Measurements from ENCODE around the gene DPYD.

Gene DPYD

DNA sequence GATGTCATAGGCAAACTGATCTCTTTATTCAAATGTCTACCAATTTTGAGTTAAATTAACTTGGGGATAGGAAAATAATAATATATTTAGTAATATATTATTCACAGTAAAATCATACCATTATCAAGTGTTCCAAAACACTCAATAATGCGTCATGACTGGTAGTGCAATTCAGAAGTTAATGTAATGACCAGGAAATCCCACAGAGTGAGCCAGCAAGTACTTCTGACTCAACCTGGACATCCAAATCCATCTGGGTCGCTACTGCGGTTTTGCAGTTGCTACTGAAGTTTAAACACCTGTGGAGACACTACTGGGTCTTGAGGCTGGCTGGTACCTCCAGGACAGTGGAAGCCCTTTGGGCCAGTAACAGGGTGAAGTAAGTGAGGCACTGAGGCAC, 44.8 kb downstream of the DPYD start:
- H3K4me3 ChIP-seq (ENCODE audit: low read depth, low read length), result no peak overlapping the region
- TF ChIP-seq, protein P1, sequence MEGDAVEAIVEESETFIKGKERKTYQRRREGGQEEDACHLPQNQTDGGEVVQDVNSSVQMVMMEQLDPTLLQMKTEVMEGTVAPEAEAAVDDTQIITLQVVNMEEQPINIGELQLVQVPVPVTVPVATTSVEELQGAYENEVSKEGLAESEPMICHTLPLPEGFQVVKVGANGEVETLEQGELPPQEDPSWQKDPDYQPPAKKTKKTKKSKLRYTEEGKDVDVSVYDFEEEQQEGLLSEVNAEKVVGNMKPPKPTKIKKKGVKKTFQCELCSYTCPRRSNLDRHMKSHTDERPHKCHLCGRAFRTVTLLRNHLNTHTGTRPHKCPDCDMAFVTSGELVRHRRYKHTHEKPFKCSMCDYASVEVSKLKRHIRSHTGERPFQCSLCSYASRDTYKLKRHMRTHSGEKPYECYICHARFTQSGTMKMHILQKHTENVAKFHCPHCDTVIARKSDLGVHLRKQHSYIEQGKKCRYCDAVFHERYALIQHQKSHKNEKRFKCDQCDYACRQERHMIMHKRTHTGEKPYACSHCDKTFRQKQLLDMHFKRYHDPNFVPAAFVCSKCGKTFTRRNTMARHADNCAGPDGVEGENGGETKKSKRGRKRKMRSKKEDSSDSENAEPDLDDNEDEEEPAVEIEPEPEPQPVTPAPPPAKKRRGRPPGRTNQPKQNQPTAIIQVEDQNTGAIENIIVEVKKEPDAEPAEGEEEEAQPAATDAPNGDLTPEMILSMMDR (IDR thresholded peaks at IDR 0.05; ENCODE audit: borderline replicate concordance, insufficient read depth, low read depth, low read length), result no peak

DNA sequence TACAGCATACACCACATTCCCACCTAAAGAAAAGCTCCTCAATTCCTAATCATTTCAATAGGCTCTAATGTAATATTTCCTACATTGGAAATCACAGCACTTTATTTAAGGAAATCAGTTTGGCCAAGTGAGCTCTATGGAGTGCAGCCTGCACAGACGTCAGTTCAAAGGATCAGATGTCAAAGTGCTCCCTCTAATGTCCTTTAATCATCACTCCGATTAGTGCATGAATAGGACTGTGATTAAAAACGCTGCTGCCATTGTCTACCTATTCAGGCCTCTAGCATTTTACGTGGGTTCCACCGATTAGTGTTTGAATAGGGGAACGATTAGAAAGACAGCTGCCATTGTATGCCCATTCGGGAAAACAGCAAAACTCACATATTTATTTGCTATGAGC, 50.2 kb downstream of the DPYD start:
- TF ChIP-seq, protein P1 (IDR thresholded peaks at IDR 0.05; ENCODE audit: borderline replicate concordance, insufficient read depth, low read depth, low read length), result no peak
- H3K4me3 ChIP-seq (ENCODE audit: low read depth, low read length), result no peak overlapping the region

DNA sequence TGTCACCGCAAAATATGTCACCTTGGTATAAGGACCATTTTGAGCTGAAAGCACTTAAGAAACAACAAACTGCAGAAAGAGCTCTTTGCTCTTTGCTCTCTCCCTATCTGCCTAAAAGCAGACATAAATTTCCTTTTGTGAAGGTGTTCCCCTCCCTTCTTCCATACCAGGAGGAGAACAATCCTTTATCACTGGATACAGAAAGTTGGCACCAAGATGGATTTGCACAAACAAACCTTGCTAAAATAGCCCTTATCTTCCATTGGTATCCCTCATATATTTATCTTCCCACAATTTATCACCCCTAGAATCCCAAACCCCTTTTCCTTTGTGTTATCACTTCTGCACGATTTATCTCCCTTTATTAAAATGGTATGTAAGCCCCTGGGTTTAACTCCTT, 51.4 kb downstream of the DPYD start:
- TF ChIP-seq, protein P1 (IDR thresholded peaks at IDR 0.05; ENCODE audit: borderline replicate concordance, insufficient read depth, low read depth, low read length), result no peak
- H3K4me3 ChIP-seq (ENCODE audit: low read depth, low read length), result no peak overlapping the region

DNA sequence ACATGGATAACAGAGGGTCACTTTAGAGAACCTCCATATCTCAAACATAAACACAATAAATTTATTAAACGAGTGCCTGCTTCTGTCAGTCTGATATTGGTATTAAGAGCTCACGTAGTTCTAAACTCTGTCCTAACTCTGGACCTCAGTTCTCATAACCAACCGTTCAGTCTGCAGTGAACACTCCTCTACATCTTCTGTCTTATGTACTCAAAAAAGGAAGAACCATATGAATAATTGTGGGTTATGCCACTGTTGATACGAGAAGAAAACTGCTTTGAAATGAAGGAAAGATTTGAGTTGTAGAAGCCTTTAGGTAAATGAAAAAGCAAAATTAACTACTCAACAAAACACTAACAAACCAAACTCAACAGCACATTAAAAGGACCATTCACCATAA, 53.7 kb downstream of the DPYD start:
- TF ChIP-seq, protein P1 (IDR thresholded peaks at IDR 0.05; ENCODE audit: borderline replicate concordance, insufficient read depth, low read depth, low read length), result no peak
- no peak overlapping the region for H3K4me3 ChIP-seq (ENCODE audit: low read depth, low read length)

DNA sequence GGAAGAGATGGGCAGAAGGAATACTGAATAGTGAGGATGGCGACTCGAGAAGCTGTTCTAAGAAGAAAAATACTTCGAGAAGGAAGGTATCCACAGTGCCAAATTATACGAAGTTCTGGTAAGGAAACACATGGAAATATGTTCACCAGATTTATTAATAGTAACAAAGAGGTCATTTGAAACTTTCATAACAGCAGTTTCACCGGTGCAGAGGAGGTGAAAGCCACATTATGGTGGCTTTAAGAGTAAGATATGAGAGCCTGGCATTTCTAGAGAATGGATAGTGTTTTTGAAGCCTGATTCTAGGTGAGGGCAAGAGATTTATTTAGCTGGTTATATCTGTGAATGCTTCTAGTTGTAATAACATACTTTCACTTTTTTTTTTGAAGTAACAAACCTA, 56.2 kb downstream of the DPYD start:
- no peak overlapping the region for H3K4me3 ChIP-seq (ENCODE audit: low read depth, low read length)
- TF ChIP-seq, protein P1 (IDR thresholded peaks at IDR 0.05; ENCODE audit: borderline replicate concordance, insufficient read depth, low read depth, low read length), result no peak

DNA sequence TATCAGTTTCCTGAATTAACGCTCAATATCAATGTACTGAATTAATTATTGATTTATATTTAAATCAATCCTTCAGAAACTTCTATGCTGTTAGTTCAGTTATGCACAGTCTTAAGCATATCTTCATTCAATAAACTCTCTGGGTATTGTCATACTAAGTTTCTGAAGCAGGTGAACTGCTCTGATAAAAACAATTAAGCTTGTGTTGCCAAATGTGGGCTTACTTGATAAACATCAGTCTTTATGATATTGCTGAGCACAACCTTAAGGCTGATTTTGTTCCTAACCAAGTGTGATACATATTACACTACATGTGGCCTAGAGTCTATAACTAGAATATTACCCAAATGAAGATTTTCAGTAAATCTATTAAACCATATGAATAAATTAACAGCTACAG, 67.6 kb downstream of the DPYD start:
- TF ChIP-seq, protein P1 (IDR thresholded peaks at IDR 0.05; ENCODE audit: borderline replicate concordance, insufficient read depth, low read depth, low read length), result no peak

DNA sequence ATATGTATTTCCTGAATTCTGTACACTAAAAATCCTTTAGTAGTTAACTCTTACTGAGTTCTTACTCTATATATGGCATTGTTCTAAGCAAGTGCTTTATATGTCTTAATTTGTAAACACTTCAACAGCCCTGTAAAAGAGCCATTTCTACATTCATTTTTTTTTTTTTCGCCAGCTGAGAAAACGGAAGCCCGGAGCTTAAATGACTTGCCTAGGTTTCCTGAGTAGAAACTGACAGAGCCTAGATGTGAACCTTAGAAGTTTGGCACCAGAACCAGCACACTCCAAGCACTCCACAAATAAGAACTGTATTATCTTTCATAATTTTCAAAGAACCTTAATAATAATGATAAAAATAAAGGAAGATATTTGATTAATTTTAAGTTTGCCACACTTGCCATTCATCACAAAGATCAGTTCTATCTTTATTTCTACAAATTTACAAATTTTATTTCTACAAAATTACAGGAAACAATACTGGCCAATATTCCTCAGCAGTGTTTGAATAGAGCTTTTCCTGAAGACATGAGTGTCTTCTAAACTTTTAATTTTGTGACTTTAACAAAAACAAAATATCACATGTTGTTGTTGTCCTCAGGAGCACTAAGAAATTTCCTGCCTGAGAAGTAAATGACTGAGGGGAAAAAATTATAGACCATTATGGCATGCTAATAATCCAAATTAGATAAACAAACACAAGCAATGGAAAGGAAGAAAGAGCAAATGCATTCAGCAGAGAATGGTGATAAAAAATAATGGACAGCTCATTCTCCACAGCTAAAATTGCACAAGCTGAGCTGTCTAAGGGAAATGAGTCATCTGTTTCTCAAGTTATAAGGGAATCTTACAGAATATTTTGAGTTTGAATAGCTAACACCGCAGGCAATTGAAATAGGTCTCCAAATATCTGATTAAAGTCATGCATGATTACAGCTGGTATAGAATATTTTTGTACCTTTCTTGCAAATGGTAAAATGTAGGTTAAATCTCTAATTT, 71.2 kb downstream of the DPYD start:
- TF ChIP-seq, protein P1 (IDR thresholded peaks at IDR 0.05; ENCODE audit: borderline replicate concordance, insufficient read depth, low read depth, low read length), result no peak
- no peak overlapping the region for H3K4me3 ChIP-seq (ENCODE audit: low read depth, low read length)

More for the DNA sequence above, 67.6 kb downstream of the DPYD start:
- H3K4me3 ChIP-seq (ENCODE audit: low read depth, low read length), result no peak overlapping the region
